ENCODE results near the gene BABAM2. TPM values are rescaled to one million over a fixed set of nuclear protein-coding genes. Genes with fewer than 3 reads are reported as not detected.

Gene BABAM2
- total RNA-seq, 1 donor from 2014 or later: 37.1 TPM

- TF ChIP-seq CTCF (IDR thresholded peaks at IDR 0.05; ENCODE audit: unreplicated experiment): no peak
- DNase-seq (ENCODE audit: low spot score, unreplicated experiment): no peak
- Mint-ChIP-seq H3K4me3 (ENCODE audit: low read depth) (no peak overlapping the region), H3K27me3 (no peaks in the 10 kb centered on the region), H3K4me1 (ENCODE audit: low read depth) (no peaks in the 10 kb centered on the region), H3K27ac (no peak overlapping the region), H3K36me3 (ENCODE audit: insufficient read depth) (no peaks in the 10 kb centered on the region), H3K9me3 (ENCODE audit: low read depth) (peaks cover 4% of the 10 kb centered on the region)
Observed at GRCh38 chr2:28068527-28068926, 178.0 kb downstream of the BABAM2 start.

- H3K27me3 Mint-ChIP-seq: no peaks in the 10 kb centered on the region
- no peak for DNase-seq (ENCODE audit: low spot score, unreplicated experiment)
- no peak for TF ChIP-seq CTCF (IDR thresholded peaks at IDR 0.05; ENCODE audit: unreplicated experiment)
- H3K4me3 Mint-ChIP-seq (ENCODE audit: low read depth): no peak overlapping the region
- H3K9me3 Mint-ChIP-seq (ENCODE audit: low read depth): peaks cover 4% of the 10 kb centered on the region
- no peak overlapping the region for H3K27ac Mint-ChIP-seq
- H3K4me1 Mint-ChIP-seq (ENCODE audit: low read depth): no peaks in the 10 kb centered on the region
- no peaks in the 10 kb centered on the region for H3K36me3 Mint-ChIP-seq (ENCODE audit: insufficient read depth)
Observed at GRCh38 chr2:28071221-28071620, 180.7 kb downstream of the BABAM2 start.

GRCh38 chr2:28074137-28074536, 183.6 kb downstream of the BABAM2 start:
- no peak for TF ChIP-seq CTCF (IDR thresholded peaks at IDR 0.05; ENCODE audit: unreplicated experiment)
- H3K4me3 Mint-ChIP-seq (ENCODE audit: low read depth): no peak overlapping the region
- H3K36me3 Mint-ChIP-seq (ENCODE audit: insufficient read depth): no peaks in the 10 kb centered on the region
- no peak for DNase-seq (ENCODE audit: low spot score, unreplicated experiment)
- peaks cover under 1% of the 10 kb centered on the region for H3K4me1 Mint-ChIP-seq (ENCODE audit: low read depth)
- H3K27me3 Mint-ChIP-seq: no peaks in the 10 kb centered on the region
- no peak overlapping the region for H3K27ac Mint-ChIP-seq
- no peaks in the 10 kb centered on the region for H3K9me3 Mint-ChIP-seq (ENCODE audit: low read depth)

- Mint-ChIP-seq H3K4me1 (ENCODE audit: low read depth) (peaks cover 3% of the 10 kb centered on the region), H3K36me3 (ENCODE audit: insufficient read depth) (no peaks in the 10 kb centered on the region), H3K9me3 (ENCODE audit: low read depth) (no peaks in the 10 kb centered on the region), H3K27me3 (no peaks in the 10 kb centered on the region), H3K4me3 (ENCODE audit: low read depth) (no peak overlapping the region), H3K27ac (no peak overlapping the region)
- TF ChIP-seq CTCF (IDR thresholded peaks at IDR 0.05; ENCODE audit: unreplicated experiment): no peak
- DNase-seq (ENCODE audit: low spot score, unreplicated experiment): no peak
Observed at GRCh38 chr2:28080911-28081310, 190.4 kb downstream of the BABAM2 start.

- H3K4me3 Mint-ChIP-seq (ENCODE audit: low read depth): no peak overlapping the region
- no peaks in the 10 kb centered on the region for H3K27me3 Mint-ChIP-seq
- no peak for TF ChIP-seq CTCF (IDR thresholded peaks at IDR 0.05; ENCODE audit: unreplicated experiment)
- H3K36me3 Mint-ChIP-seq (ENCODE audit: insufficient read depth): no peaks in the 10 kb centered on the region
- no peak overlapping the region for H3K27ac Mint-ChIP-seq
- H3K9me3 Mint-ChIP-seq (ENCODE audit: low read depth): no peaks in the 10 kb centered on the region
- peaks cover 3% of the 10 kb centered on the region for H3K4me1 Mint-ChIP-seq (ENCODE audit: low read depth)
- DNase-seq (ENCODE audit: low spot score, unreplicated experiment): no peak
Observed at GRCh38 chr2:28082131-28082530, 191.6 kb downstream of the BABAM2 start.

Measured in progenitor cell of endocrine pancreas (in vitro differentiated cells).